Kidney epithelial cell (primary cell): ENCODE results near the gene CELF2. TPM values are rescaled to one million over a fixed set of nuclear protein-coding genes. Genes with fewer than 3 reads are reported as not detected.

Experiments used
- DNase-seq: peaks from one replicate; pipeline ENCODE4 v3.0.0-alpha.2; 2010; ENCODE audit warnings: low read depth
- H3K27me3 ChIP-seq: 2 replicates; pipeline ENCODE4 v1.6.0; 2011; ENCODE audit warnings: low read length; ENCODE audit not compliant: control insufficient read depth, insufficient read depth
- H3K36me3 ChIP-seq: 2 replicates; pipeline ENCODE4 v1.5.1; 2011; ENCODE audit warnings: low read length; ENCODE audit not compliant: control insufficient read depth, insufficient read depth
- H3K4me3 ChIP-seq: 2 replicates; pipeline ENCODE4 v1.5.1; 2011; ENCODE audit warnings: low read depth, mild to moderate bottlenecking, control low read depth, low read length
- CTCF ChIP-seq: IDR thresholded peaks from 2 replicates; pipeline ENCODE4 v1.5.1; 2011; ENCODE audit warnings: mild to moderate bottlenecking, moderate library complexity, low read length, control low read depth, inconsistent platforms; ENCODE audit not compliant: insufficient read depth, poor library complexity, severe bottlenecking
- total RNA-seq: library from RNA; depleted of rRNA; stranded (reverse); fragments of >200 nt; gene quantifications from 2 replicates; pipeline ENCODE4 v1.2.3, GENCODE V29; 2015

CELF2 gene
- total RNA-seq, 1 donor from 2014 or later = 15.2 TPM

GRCh38 chr10:11292576-11293302 lies 275.1 kb downstream of the CELF2 start:
- Histone ChIP-seq H3K27me3 (no peaks in the 10 kb centered on the region), H3K4me3 (no peak overlapping the region), H3K36me3 (no peaks in the 10 kb centered on the region)
- DNase-seq = no peak
- no peak for TF ChIP-seq CTCF

GRCh38 chr10:11293332-11293731 lies 275.7 kb downstream of the CELF2 start:
- TF ChIP-seq CTCF = no peak
- Histone ChIP-seq H3K4me3 (no peak overlapping the region), H3K36me3 (no peaks in the 10 kb centered on the region), H3K27me3 (no peaks in the 10 kb centered on the region)
- DNase-seq = no peak

- Histone ChIP-seq H3K27me3 (no peaks in the 10 kb centered on the region), H3K4me3 (no peak overlapping the region), H3K36me3 (no peaks in the 10 kb centered on the region)
- no peak for DNase-seq
- TF ChIP-seq CTCF = no peak
Measured at GRCh38 chr10:11294831-11295450, 277.3 kb downstream of the CELF2 start.

GRCh38 chr10:11295492-11295891 lies 277.8 kb downstream of the CELF2 start:
- no peaks in the 10 kb centered on the region for H3K27me3 ChIP-seq
- no peak for TF ChIP-seq CTCF
- no peak for DNase-seq
- H3K36me3 ChIP-seq = no peaks in the 10 kb centered on the region
- H3K4me3 ChIP-seq = no peak overlapping the region

GRCh38 chr10:11297136-11297535 lies 279.5 kb downstream of the CELF2 start:
- H3K4me3 ChIP-seq = no peak overlapping the region
- no peaks in the 10 kb centered on the region for H3K36me3 ChIP-seq
- no peak for TF ChIP-seq CTCF
- no peaks in the 10 kb centered on the region for H3K27me3 ChIP-seq
- no peak for DNase-seq
